Nephron progenitor cell (in vitro differentiated cells): ENCODE data around the gene ABTB2.

Source experiments
- DNase-seq: peaks from one replicate; pipeline ENCODE4 v3.0.0; 2021
- H3K27ac Mint-ChIP-seq: 2 replicates; pipeline ENCODE4 v1.8.0; 2021; ENCODE audit warnings: mild to moderate bottlenecking, moderate library complexity, mixed read lengths
- H3K27me3 Mint-ChIP-seq: 2 replicates; pipeline ENCODE4 v1.8.0; 2021; ENCODE audit warnings: mild to moderate bottlenecking, low read depth, mixed read lengths; ENCODE audit not compliant: poor library complexity
- H3K36me3 Mint-ChIP-seq: 2 replicates; pipeline ENCODE4 v1.8.0; 2021; ENCODE audit warnings: low read depth, mixed read lengths
- H3K4me1 Mint-ChIP-seq: 2 replicates; pipeline ENCODE4 v1.8.0; 2021; ENCODE audit warnings: mixed read lengths
- H3K4me3 Mint-ChIP-seq: 2 replicates; pipeline ENCODE4 v1.8.0; 2021; ENCODE audit warnings: mild to moderate bottlenecking, moderate library complexity, mixed read lengths
- H3K9me3 Mint-ChIP-seq: 2 replicates; pipeline ENCODE4 v1.8.0; 2021; ENCODE audit warnings: mild to moderate bottlenecking, moderate library complexity, mixed read lengths
- TF ChIP-seq, protein P1 (sequence below): fragments of 200-600 bp; sonication (generic); IDR thresholded peaks from 2 replicates; pipeline ENCODE4 v1.5.0; 2021; ENCODE audit warnings: antibody characterized with exemption

The ABTB2 gene

DNA sequence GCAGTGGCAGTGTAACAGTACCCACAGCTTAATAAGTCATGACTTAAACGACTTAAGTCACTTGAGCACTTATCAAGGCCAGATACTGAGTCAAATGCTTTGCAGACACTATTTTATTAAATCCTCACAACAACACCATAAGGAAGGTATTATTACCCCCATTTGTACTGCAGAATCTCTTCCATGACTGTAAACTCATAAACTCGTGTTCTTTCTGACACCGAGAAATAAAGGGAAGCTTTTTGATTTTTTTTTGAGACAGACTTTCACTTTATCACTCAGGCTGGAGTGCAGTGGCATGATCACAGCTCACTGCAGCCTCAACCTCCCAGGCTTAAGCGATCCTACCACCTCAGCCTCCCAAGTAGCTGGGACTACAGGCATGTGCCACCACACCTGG lies 103.8 kb downstream of the ABTB2 start:
- Mint-ChIP-seq H3K27ac (no peak overlapping the region), H3K4me3 (no peak overlapping the region), H3K9me3 (no peaks in the 10 kb centered on the region), H3K4me1 (peaks cover 78% of the 10 kb centered on the region), H3K36me3 (no peaks in the 10 kb centered on the region), H3K27me3 (peaks cover 33% of the 10 kb centered on the region)
- no peak for DNase-seq
- TF ChIP-seq, protein P1, sequence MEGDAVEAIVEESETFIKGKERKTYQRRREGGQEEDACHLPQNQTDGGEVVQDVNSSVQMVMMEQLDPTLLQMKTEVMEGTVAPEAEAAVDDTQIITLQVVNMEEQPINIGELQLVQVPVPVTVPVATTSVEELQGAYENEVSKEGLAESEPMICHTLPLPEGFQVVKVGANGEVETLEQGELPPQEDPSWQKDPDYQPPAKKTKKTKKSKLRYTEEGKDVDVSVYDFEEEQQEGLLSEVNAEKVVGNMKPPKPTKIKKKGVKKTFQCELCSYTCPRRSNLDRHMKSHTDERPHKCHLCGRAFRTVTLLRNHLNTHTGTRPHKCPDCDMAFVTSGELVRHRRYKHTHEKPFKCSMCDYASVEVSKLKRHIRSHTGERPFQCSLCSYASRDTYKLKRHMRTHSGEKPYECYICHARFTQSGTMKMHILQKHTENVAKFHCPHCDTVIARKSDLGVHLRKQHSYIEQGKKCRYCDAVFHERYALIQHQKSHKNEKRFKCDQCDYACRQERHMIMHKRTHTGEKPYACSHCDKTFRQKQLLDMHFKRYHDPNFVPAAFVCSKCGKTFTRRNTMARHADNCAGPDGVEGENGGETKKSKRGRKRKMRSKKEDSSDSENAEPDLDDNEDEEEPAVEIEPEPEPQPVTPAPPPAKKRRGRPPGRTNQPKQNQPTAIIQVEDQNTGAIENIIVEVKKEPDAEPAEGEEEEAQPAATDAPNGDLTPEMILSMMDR = no peak

DNA sequence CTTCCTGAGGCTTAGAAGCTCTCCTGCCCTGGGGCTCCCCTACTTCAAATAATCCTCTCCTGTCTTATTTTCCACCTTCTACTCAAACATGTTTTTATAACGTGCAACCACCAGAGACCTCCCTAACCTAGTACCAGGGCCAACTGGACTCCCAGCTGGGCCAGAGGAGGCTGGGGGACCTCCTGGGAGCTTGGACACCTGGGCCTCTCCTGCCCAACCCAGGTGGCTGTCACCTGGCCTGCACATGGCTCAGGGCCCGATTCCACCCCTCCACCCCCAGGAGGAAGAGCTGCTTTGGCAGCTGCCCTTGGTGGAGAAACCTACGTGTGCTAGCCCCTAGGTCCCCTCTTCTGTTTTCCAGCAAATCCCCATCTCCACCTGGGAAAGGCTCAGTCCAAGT lies 105.2 kb downstream of the ABTB2 start:
- no peaks in the 10 kb centered on the region for H3K36me3 Mint-ChIP-seq
- peak overlapping the region; percentile 57 for H3K4me3 Mint-ChIP-seq
- no peak for DNase-seq
- H3K4me1 Mint-ChIP-seq = peaks cover 76% of the 10 kb centered on the region
- peaks cover 31% of the 10 kb centered on the region for H3K27me3 Mint-ChIP-seq
- TF ChIP-seq, protein P1 = no peak
- no peak overlapping the region for H3K27ac Mint-ChIP-seq
- no peaks in the 10 kb centered on the region for H3K9me3 Mint-ChIP-seq

DNA sequence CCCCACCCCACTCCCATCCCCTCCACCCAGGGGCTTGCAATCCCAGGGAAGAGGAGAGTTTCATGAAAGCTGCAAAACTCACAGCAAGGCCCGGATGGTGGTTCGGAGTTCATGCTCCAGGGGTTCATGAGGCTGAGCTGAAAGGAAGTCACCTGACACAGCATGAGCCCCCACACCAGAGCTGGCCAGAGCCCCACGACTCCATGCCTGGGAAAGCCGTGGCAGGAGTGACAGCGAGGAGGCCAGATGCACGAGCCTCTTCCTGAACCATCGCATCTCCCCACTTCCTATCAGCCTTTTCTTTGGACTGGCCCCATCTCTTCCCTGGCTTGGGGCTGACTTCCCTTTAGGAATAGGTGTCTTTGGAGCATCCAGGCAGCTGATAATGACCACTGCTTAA lies 105.8 kb downstream of the ABTB2 start:
- Mint-ChIP-seq H3K9me3 (no peaks in the 10 kb centered on the region), H3K27me3 (peaks cover 32% of the 10 kb centered on the region), H3K36me3 (no peaks in the 10 kb centered on the region), H3K4me3 (no peak overlapping the region), H3K4me1 (peaks cover 75% of the 10 kb centered on the region), H3K27ac (no peak overlapping the region)
- TF ChIP-seq, protein P1 = no peak
- no peak for DNase-seq

DNA sequence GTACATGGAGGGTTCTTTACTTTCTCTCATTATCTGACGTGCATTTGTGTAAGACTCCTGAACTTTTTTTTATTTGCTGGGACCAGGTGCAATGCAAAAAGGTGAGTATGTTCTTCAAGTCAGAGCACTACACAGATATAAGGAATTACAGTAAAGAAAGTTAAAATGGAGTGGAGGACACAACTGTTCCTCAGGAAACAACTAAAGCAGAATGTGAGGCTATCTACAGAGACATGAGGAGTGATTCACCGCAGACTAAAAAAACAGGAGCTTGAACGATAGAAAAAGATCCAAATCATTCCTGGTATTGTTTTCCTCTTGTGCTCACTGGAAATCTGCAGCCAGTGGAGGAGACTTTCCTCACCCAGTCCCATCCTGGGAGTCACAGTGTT lies 106.2 kb downstream of the ABTB2 start:
- no peak overlapping the region for H3K4me3 Mint-ChIP-seq
- H3K4me1 Mint-ChIP-seq = peaks cover 71% of the 10 kb centered on the region

DNA sequence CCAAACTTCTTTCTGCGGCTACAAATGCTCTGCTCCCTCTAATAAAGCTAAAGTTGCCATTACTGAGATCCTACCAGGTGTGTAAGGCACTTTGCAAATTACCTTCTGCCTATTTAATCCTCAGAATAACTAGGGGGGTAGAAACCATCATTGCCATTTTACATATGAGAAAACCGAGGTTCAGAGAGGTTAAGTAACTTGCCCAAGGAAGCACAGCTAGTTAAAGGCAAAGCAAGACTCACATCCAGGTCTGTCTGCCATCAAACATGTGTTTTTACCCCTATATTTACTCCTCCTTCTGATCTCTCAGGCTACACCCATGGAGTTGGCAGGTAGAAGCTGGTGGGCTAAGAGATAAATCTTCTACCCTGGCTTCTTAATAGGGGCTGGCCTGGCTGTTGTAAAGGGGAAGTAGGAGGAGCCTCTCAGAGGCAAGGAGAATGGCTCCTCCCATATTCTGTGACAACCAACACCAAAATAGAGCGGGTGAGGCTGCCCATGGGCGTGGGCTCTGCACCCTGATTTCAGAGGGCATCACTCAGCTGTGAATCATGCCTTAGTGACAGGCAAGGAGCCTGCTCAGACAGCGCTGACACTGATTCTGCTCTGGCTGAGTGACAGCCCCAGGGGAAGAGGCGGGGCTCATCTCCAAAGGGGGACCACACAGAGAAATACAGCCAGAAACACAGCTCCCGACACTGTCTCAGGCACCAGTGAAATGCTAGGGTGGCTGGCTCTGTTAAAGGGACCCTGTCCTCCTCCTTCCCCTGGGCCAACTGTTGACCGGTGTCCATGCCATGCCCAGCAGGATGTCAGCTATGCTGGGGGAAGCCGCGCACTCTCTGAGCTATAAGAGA lies 106.8 kb downstream of the ABTB2 start:
- DNase-seq = peak; percentile 40
- no peak overlapping the region for H3K4me3 Mint-ChIP-seq
- peaks cover 42% of the 10 kb centered on the region for H3K27me3 Mint-ChIP-seq
- TF ChIP-seq, protein P1 = no peak
- H3K9me3 Mint-ChIP-seq = no peaks in the 10 kb centered on the region
- H3K36me3 Mint-ChIP-seq = no peaks in the 10 kb centered on the region
- H3K4me1 Mint-ChIP-seq = peaks cover 65% of the 10 kb centered on the region
- H3K27ac Mint-ChIP-seq = no peak overlapping the region

More for the DNA sequence above, 106.2 kb downstream of the ABTB2 start:
- H3K27ac Mint-ChIP-seq = no peak overlapping the region
- H3K27me3 Mint-ChIP-seq = peaks cover 36% of the 10 kb centered on the region
- TF ChIP-seq, protein P1 = no peak
- DNase-seq = no peak
- no peaks in the 10 kb centered on the region for H3K9me3 Mint-ChIP-seq
- no peaks in the 10 kb centered on the region for H3K36me3 Mint-ChIP-seq

DNA sequence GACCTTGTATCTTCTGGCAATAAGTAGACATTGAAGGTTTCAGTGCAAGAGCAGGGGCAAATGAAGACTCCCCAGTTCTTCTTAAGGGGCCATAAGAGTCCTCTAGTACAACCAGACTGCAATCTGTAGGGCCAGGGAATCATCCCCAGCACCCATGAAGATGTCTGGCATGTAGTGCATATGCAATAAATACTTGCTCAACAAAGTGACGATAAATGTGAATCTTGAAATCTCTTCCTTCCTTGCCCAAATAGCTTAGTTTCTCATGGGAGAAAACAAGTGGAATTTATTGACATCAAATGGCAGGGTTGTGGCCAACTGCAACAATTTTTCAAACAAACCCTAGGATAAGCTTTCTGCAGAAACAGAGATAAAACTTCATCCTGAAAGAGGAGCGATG lies 107.6 kb downstream of the ABTB2 start:
- TF ChIP-seq, protein P1 = no peak
- Mint-ChIP-seq H3K36me3 (no peaks in the 10 kb centered on the region), H3K9me3 (no peaks in the 10 kb centered on the region), H3K4me1 (peaks cover 64% of the 10 kb centered on the region), H3K4me3 (no peak overlapping the region), H3K27me3 (peaks cover 45% of the 10 kb centered on the region), H3K27ac (no peak overlapping the region)
- DNase-seq = no peak
